Muscle of leg (tissue), 16 donors: ENCODE measurements around the gene FTMT. TPM values are rescaled to one million over a fixed set of nuclear protein-coding genes. Genes with fewer than 3 reads are reported as not detected.
A peak's percentile ranks its signal among the peaks of the same experiment; 100 is the strongest.
"Not testable (repeated sequence)": the region's sequence is repeated elsewhere in the genome, so short reads cannot be mapped to it uniquely, and the experiment has no call there.

Experiments
- DNase-seq: peaks from one replicate; pipeline ENCODE4 v3.0.0; 2013
- H3K27ac ChIP-seq: one replicate; pipeline ENCODE4 v1.5.1; 2013; ENCODE audit warnings: mild to moderate bottlenecking, low read length, control low read depth
- H3K27me3 ChIP-seq: one replicate; pipeline ENCODE4 v1.6.1; 2013; ENCODE audit warnings: low read length; ENCODE audit not compliant: control insufficient read depth, insufficient read depth
- H3K36me3 ChIP-seq: one replicate; pipeline ENCODE4 v1.6.1; 2013; ENCODE audit warnings: low read length; ENCODE audit not compliant: control insufficient read depth, insufficient read depth
- H3K4me1 ChIP-seq: one replicate; pipeline ENCODE4 v1.6.1; 2013; ENCODE audit warnings: low read length; ENCODE audit not compliant: control insufficient read depth, insufficient read depth
- H3K4me3 ChIP-seq: one replicate; pipeline ENCODE4 v1.5.1; 2013; ENCODE audit warnings: low read length, control low read depth
- H3K9me3 ChIP-seq: replicated peaks from 2 replicates; pipeline ENCODE4 v1.6.1; 2013; ENCODE audit warnings: low read depth, low read length; ENCODE audit not compliant: control insufficient read depth
- WGBS: methylation state at CpG from one replicate; pipeline ENCODE4 v1.1.5; 2013; ENCODE audit warnings: missing lambda C conversion rate; ENCODE audit not compliant: insufficient coverage; 5-methylcytosine and 5-hydroxymethylcytosine counted together
- long read RNA-seq, 11 donors: transcript quantifications; one replicate each; lab custom pipeline, GENCODE V29; 2026
- polyA plus RNA-seq, 8 donors: library from polyadenylated mRNA; unstranded; fragments of 120-200 nt; gene quantifications; one replicate each; pipeline versions ENCODE4 v1.2.1 to v1.2.3, GENCODE V29; 2013; ENCODE audit warnings: inconsistent platforms in 1 of 8, low replicate concordance in 1 of 8; ENCODE audit not compliant: insufficient read length in 8 of 8, insufficient read depth in 1 of 8
- total RNA-seq: library from RNA; stranded (reverse); fragments of 120-200 nt; gene quantifications from one replicate; pipeline ENCODE4 v1.2.4, GENCODE V29; 2013

The FTMT gene
- total RNA-seq (not detected), polyA plus RNA-seq (not detected)
- long read RNA-seq, donor 1, result 0 reads
- long read RNA-seq, donor 2, result 0 reads
- long read RNA-seq, donor 3, result 0 reads
- long read RNA-seq, donor 4, result 0 reads
- long read RNA-seq, donor 5, result 0 reads
- long read RNA-seq, donor 6, result 0 reads
- long read RNA-seq, donor 7, result 0 reads
- long read RNA-seq, donor 8, result 0 reads
- long read RNA-seq, donor 9, result 0 reads
- long read RNA-seq, donor 10, result 0 reads
- long read RNA-seq, donor 11, result 0 reads

- no peak for DNase-seq
- Histone ChIP-seq H3K9me3 (peaks cover 3% of the 10 kb centered on the region), H3K27me3 (no peaks in the 10 kb centered on the region), H3K4me1 (no peaks in the 10 kb centered on the region), H3K27ac (no peak within 1 kb of the TSS), H3K36me3 (no peaks in the 10 kb centered on the region), H3K4me3 (no peak within 1 kb of the TSS)
- 95% methylated on average over 77 of the region's 77 CpGs for WGBS
These were observed at the start of gene FTMT for GRCh38 chr5:121851643-121852574. FTMT (plus strand) TSS chr5:121851882; CDS start chr5:121851964, 82 bp downstream.

GRCh38 chr5:121805251-121805650 is 46.4 kb upstream of the FTMT start:
- not testable (repeated sequence) for H3K4me1 ChIP-seq, H3K27ac ChIP-seq, H3K4me3 ChIP-seq, DNase-seq, H3K27me3 ChIP-seq, H3K9me3 ChIP-seq, H3K36me3 ChIP-seq
- WGBS, result no CpG with 5 or more reads among the region's 2 CpGs

GRCh38 chr5:121805911-121806310 is 45.8 kb upstream of the FTMT start:
- H3K4me1 ChIP-seq, result no peaks in the 10 kb centered on the region
- H3K36me3 ChIP-seq, result no peaks in the 10 kb centered on the region
- DNase-seq, result no peak
- no peaks in the 10 kb centered on the region for H3K27me3 ChIP-seq
- H3K27ac ChIP-seq, result no peak overlapping the region
- H3K4me3 ChIP-seq, result no peak overlapping the region
- 40% methylated on average over 1 of the region's 4 CpGs for WGBS
- H3K9me3 ChIP-seq, result no peaks in the 10 kb centered on the region

- H3K36me3 ChIP-seq, result no peaks in the 10 kb centered on the region
- H3K4me1 ChIP-seq, result no peaks in the 10 kb centered on the region
- no peak overlapping the region for H3K27ac ChIP-seq
- DNase-seq, result no peak
- H3K27me3 ChIP-seq, result no peaks in the 10 kb centered on the region
- no peaks in the 10 kb centered on the region for H3K9me3 ChIP-seq
- H3K4me3 ChIP-seq, result no peak overlapping the region
These were observed 35.5 kb upstream of the FTMT start for GRCh38 chr5:121816164-121816563.

- Histone ChIP-seq H3K27ac (no peak overlapping the region), H3K27me3 (no peaks in the 10 kb centered on the region), H3K4me1 (no peaks in the 10 kb centered on the region), H3K4me3 (no peak overlapping the region), H3K36me3 (no peaks in the 10 kb centered on the region), H3K9me3 (no peaks in the 10 kb centered on the region)
- 56% methylated on average over 1 of the region's 5 CpGs for WGBS
- DNase-seq, result no peak
These were observed 31.9 kb upstream of the FTMT start for GRCh38 chr5:121819682-121820261.

DNA sequence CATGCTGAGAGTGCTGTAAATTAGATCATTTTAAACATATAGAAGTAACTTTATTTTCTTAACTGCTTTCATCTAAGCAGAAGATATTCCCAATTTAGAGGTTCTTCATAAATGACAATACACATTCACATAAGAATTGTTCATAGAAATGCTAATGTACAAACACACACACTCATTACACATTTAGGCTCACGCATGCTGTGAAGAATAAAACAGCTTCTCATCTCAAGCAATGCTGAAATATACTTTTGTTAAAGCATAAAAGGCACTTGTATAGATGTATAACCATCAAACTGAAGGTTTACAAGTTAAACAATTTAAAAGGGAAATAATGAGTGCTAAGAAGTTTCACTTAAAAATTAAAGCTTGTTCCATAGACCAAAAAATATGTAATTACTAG is 18.1 kb upstream of the FTMT start:
- no peaks in the 10 kb centered on the region for H3K36me3 ChIP-seq
- no peak for DNase-seq
- H3K4me3 ChIP-seq, result no peak overlapping the region
- H3K4me1 ChIP-seq, result no peaks in the 10 kb centered on the region
- H3K27me3 ChIP-seq, result no peaks in the 10 kb centered on the region
- no CpG with 5 or more reads among the region's 1 CpG for WGBS
- no peak overlapping the region for H3K27ac ChIP-seq
- H3K9me3 ChIP-seq, result peaks cover 5% of the 10 kb centered on the region

DNA sequence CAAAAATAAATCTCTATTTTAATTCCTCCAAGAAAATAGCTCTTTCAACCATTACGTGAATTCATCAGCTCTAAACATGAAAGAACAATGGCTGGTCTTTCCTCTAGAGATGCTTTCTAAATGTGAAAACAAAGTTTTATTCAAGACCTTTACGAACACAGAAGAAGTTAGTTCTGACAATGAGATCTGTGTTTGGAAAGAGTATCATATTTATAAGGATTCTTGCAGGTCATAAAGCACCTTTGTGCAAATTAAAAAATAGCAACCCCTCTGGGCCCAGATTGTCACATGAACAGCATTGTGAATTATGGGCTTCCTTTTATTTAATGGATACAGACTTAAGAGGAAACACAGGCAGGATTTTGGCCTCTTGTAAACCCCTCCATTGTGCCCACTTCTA is 17.7 kb upstream of the FTMT start:
- Histone ChIP-seq H3K4me1 (no peaks in the 10 kb centered on the region), H3K27ac (no peak overlapping the region), H3K4me3 (no peak overlapping the region), H3K9me3 (peaks cover 4% of the 10 kb centered on the region), H3K27me3 (no peaks in the 10 kb centered on the region), H3K36me3 (no peaks in the 10 kb centered on the region)
- no peak for DNase-seq
- no CpG with 5 or more reads among the region's 2 CpGs for WGBS

DNA sequence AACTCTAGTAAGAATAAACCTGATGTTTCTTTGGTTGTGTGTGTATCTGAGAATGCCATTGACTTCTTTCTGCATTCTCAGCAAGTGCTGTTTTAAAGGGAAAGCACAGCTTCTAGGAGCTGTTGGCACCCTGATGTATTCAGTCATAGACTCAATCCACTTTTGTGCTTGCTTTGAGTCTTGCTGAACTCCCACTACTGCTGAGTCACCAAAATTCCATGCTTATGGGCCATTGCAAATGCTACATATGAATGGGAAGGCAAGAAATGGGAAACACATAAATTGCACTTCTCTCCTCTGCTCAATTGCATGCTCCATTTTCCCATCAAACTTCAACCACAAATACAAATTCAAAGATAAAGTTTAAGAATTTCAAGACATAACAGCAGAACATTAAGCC is 9.8 kb upstream of the FTMT start:
- no peaks in the 10 kb centered on the region for H3K27me3 ChIP-seq
- no peak for DNase-seq
- no peaks in the 10 kb centered on the region for H3K36me3 ChIP-seq
- no peak overlapping the region for H3K27ac ChIP-seq
- no peaks in the 10 kb centered on the region for H3K9me3 ChIP-seq
- H3K4me3 ChIP-seq, result no peak overlapping the region
- no peaks in the 10 kb centered on the region for H3K4me1 ChIP-seq

GRCh38 chr5:121850272-121850671 is 1.4 kb upstream of the FTMT start:
- H3K9me3 ChIP-seq, result peaks cover 3% of the 10 kb centered on the region
- H3K36me3 ChIP-seq, result no peaks in the 10 kb centered on the region
- no CpG with 5 or more reads among the region's 4 CpGs for WGBS
- H3K4me3 ChIP-seq, result no peak overlapping the region
- no peak for DNase-seq
- H3K27me3 ChIP-seq, result no peaks in the 10 kb centered on the region
- no peak overlapping the region for H3K27ac ChIP-seq
- no peaks in the 10 kb centered on the region for H3K4me1 ChIP-seq

GRCh38 chr5:121853850-121854249 is 2.2 kb downstream of the FTMT start:
- no peak overlapping the region for H3K4me3 ChIP-seq
- no peaks in the 10 kb centered on the region for H3K27me3 ChIP-seq
- peaks cover 3% of the 10 kb centered on the region for H3K9me3 ChIP-seq
- H3K36me3 ChIP-seq, result no peaks in the 10 kb centered on the region
- H3K4me1 ChIP-seq, result no peaks in the 10 kb centered on the region
- peak; percentile 5 for DNase-seq
- no peak overlapping the region for H3K27ac ChIP-seq
- WGBS, result 23% methylated on average over 2 of the region's 2 CpGs
